ENCODE data around the gene NDUFA5.
A peak's percentile ranks its signal among the peaks of the same experiment; 100 is the strongest.
"Not testable (repeated sequence)": the region's sequence is repeated elsewhere in the genome, so short reads cannot be mapped to it uniquely, and the experiment has no call there.

The NDUFA5 gene

GRCh38 chr7:123562121-123562520, 4.5 kb upstream of the NDUFA5 start:
- no peak for TF ChIP-seq CTCF (IDR thresholded peaks at IDR 0.05; ENCODE audit: low read depth, low read length, missing control alignments)
- H3K4me3 ChIP-seq (replicated peaks; ENCODE audit: low read depth, low read length), result no peak overlapping the region
- DNase-seq (ENCODE audit: extremely low read depth, low read depth), result no peak

- peak overlapping the region; percentile 73 for H3K4me3 ChIP-seq (replicated peaks; ENCODE audit: low read depth, low read length)
- no peak for TF ChIP-seq CTCF (IDR thresholded peaks at IDR 0.05; ENCODE audit: low read depth, low read length, missing control alignments)
- no peak for DNase-seq (ENCODE audit: extremely low read depth, low read depth)
These were observed 764 bp upstream of the NDUFA5 start for GRCh38 chr7:123558289-123558874.

- no peak for DNase-seq (ENCODE audit: extremely low read depth, low read depth)
These were observed 611 bp downstream of the NDUFA5 start for GRCh38 chr7:123557016-123557397.

GRCh38 chr7:123555484-123555883, 2.1 kb downstream of the NDUFA5 start:
- no peak overlapping the region for H3K4me3 ChIP-seq (replicated peaks; ENCODE audit: low read depth, low read length)
- TF ChIP-seq CTCF (IDR thresholded peaks at IDR 0.05; ENCODE audit: low read depth, low read length, missing control alignments), result no peak
- DNase-seq (ENCODE audit: extremely low read depth, low read depth), result no peak

More at GRCh38 chr7:123557016-123557397, 611 bp downstream of the NDUFA5 start:
- peak overlapping the region; percentile 73 for H3K4me3 ChIP-seq (replicated peaks; ENCODE audit: low read depth, low read length)
- TF ChIP-seq CTCF (IDR thresholded peaks at IDR 0.05; ENCODE audit: low read depth, low read length, missing control alignments), result no peak

- no peak for DNase-seq (ENCODE audit: extremely low read depth, low read depth)
- H3K4me3 ChIP-seq (replicated peaks; ENCODE audit: low read depth, low read length), result no peak overlapping the region
- no peak for TF ChIP-seq CTCF (IDR thresholded peaks at IDR 0.05; ENCODE audit: low read depth, low read length, missing control alignments)
These were observed 4.5 kb downstream of the NDUFA5 start for GRCh38 chr7:123553159-123553558.

- DNase-seq (ENCODE audit: extremely low read depth, low read depth), result no peak
- TF ChIP-seq CTCF (IDR thresholded peaks at IDR 0.05; ENCODE audit: low read depth, low read length, missing control alignments), result no peak
These were observed 5.0 kb downstream of the NDUFA5 start for GRCh38 chr7:123552641-123553040.

GRCh38 chr7:123552134-123552533, 5.5 kb downstream of the NDUFA5 start:
- not testable (repeated sequence) for H3K4me3 ChIP-seq (replicated peaks; ENCODE audit: low read depth, low read length); DNase-seq (ENCODE audit: extremely low read depth, low read depth)

More at GRCh38 chr7:123552641-123553040, 5.0 kb downstream of the NDUFA5 start:
- H3K4me3 ChIP-seq (replicated peaks; ENCODE audit: low read depth, low read length), result no peak overlapping the region

Measured in HFF-Myc (cell line).